Stimulated activated CD4-positive, alpha-beta T cell treated with anti-CD3 and anti-CD28 coated beads, Interleukin-1b, Interleukin-23, amount 100 ng/mL, for 1 hour (primary cell): Measurements from ENCODE around the gene NAV2.
A peak's percentile ranks its signal among the peaks of the same experiment; 100 is the strongest.

Experiments used
- DNase-seq, 2 donors: peaks; one replicate each; pipeline ENCODE4 v3.0.0-alpha.2; 2020; ENCODE audit warnings: low read depth in 2 of 2

NAV2 gene

GRCh38 chr11:19712281-19713195 lies at the start of gene NAV2:
Gene NAV2, plus strand, starts transcription at chr11:19712837. Its CDS starts 859 bp downstream, at chr11:19713696.
- peak; percentile 29 to 47 for DNase-seq

- no peak for DNase-seq
Observed at GRCh38 chr11:19663206-19663605, 49.4 kb upstream of the NAV2 start.

GRCh38 chr11:19664886-19665548 lies 47.6 kb upstream of the NAV2 start:
- DNase-seq = no peak

GRCh38 chr11:19666951-19667350 lies 45.7 kb upstream of the NAV2 start:
- DNase-seq = no peak

- DNase-seq = no peak
Observed at GRCh38 chr11:19669511-19669910, 43.1 kb upstream of the NAV2 start.

GRCh38 chr11:19670030-19670791 lies 42.4 kb upstream of the NAV2 start:
- DNase-seq = no peak

- no peak for DNase-seq
Observed at GRCh38 chr11:19672586-19673206, 39.9 kb upstream of the NAV2 start.

GRCh38 chr11:19673924-19674729 lies 38.5 kb upstream of the NAV2 start:
- DNase-seq = no peak

GRCh38 chr11:19674836-19675235 lies 37.8 kb upstream of the NAV2 start:
- no peak for DNase-seq

- DNase-seq = no peak
Observed at GRCh38 chr11:19675397-19675796, 37.2 kb upstream of the NAV2 start.

- no peak for DNase-seq
Observed at GRCh38 chr11:19676475-19677380, 35.9 kb upstream of the NAV2 start.

- DNase-seq = no peak
Observed at GRCh38 chr11:19677381-19678080, 35.1 kb upstream of the NAV2 start.

- no peak for DNase-seq
Observed at GRCh38 chr11:19679952-19680828, 32.4 kb upstream of the NAV2 start.

- DNase-seq = no peak
Observed at GRCh38 chr11:19680829-19681368, 31.7 kb upstream of the NAV2 start.

GRCh38 chr11:19683141-19683805 lies 29.4 kb upstream of the NAV2 start:
- DNase-seq = no peak

GRCh38 chr11:19683862-19684491 lies 28.7 kb upstream of the NAV2 start:
- DNase-seq = no peak

- no peak for DNase-seq
Observed at GRCh38 chr11:19686234-19686633, 26.4 kb upstream of the NAV2 start.
